WTC11 (cell line): ENCODE results near the gene MED27.

Experiments
- JUN ChIP-seq: sonication (generic); formaldehyde crosslinking; IDR thresholded peaks from 2 replicates; pipeline ENCODE4 v1.8.0; 2023; ENCODE audit warnings: mild to moderate bottlenecking, missing genetic modification reagents
- ZNF138 ChIP-seq: sonication (generic); formaldehyde crosslinking; conservative IDR thresholded peaks from 2 replicates; pipeline ENCODE4 v1.8.1; 2022; ENCODE audit warnings: mild to moderate bottlenecking, moderate library complexity, missing genetic modification reagents
- ZNF671 ChIP-seq: fragments of 250-450 bp; sonication (Bioruptor Pico); IDR thresholded peaks from 2 replicates; pipeline ENCODE4 v1.8.0; 2021; ENCODE audit warnings: mild to moderate bottlenecking
- TF ChIP-seq, protein P1 (sequence below): fragments of 200-600 bp; IDR thresholded peaks from 2 replicates; pipeline ENCODE4 v1.8.0; 2022; ENCODE audit warnings: antibody characterized with exemption

- no peak for TF ChIP-seq JUN (CRISPR knock-in tag)
- TF ChIP-seq, protein P1, sequence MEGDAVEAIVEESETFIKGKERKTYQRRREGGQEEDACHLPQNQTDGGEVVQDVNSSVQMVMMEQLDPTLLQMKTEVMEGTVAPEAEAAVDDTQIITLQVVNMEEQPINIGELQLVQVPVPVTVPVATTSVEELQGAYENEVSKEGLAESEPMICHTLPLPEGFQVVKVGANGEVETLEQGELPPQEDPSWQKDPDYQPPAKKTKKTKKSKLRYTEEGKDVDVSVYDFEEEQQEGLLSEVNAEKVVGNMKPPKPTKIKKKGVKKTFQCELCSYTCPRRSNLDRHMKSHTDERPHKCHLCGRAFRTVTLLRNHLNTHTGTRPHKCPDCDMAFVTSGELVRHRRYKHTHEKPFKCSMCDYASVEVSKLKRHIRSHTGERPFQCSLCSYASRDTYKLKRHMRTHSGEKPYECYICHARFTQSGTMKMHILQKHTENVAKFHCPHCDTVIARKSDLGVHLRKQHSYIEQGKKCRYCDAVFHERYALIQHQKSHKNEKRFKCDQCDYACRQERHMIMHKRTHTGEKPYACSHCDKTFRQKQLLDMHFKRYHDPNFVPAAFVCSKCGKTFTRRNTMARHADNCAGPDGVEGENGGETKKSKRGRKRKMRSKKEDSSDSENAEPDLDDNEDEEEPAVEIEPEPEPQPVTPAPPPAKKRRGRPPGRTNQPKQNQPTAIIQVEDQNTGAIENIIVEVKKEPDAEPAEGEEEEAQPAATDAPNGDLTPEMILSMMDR, result no peak
- TF ChIP-seq ZNF138, result no peak
- TF ChIP-seq ZNF671 (CRISPR knock-in tag), result no peak
Measured at GRCh38 chr9:132127888-132128534, 48.3 kb upstream of the MED27 start.
